ENCODE data around the gene KLHL24.
A peak's percentile ranks its signal among the peaks of the same experiment; 100 is the strongest.

DNA sequence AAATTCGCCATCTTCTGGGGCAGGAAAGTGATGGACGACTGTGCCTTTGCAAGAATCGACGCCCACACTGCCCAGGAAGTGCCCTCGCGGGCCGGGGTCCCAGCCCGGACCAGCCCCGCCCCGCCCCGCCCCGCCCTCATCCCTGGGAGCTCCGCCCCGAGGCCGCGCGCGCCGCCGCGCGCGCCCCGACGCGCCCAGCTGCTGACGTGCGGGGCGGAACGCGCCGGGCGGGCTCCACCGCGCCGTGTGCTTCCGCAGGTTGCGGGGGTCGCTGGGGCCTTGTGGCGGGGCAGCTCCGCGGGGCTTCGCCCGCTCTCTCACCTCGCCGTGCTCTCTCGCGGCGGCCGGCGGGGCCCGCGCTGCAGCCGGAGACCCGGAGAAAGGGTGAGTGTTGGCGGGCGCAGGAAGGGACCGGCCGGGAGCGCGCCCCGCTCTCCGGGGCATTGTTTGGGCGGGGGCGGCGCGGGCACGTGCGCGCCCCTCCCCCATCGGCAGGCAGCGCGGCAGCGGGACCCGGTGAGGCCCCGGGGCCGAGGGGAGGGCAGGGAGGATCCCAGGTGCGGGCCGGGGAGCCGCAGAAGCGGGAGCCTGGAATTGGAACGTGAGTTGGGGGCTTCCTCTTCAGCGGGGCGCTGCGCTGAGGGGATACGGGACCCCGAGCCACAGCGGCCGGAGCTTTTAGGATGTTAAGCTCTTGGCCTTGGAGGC is 62.3 kb downstream of the KLHL24 start, which contains the start of gene YEATS2:
- TF ChIP-seq POLR2A (IDR thresholded peaks at IDR 0.05; ENCODE audit: extremely low read depth, insufficient read length) (peak; percentile 83), MYC (IDR thresholded peaks at IDR 0.05; ENCODE audit: low read depth, low read length) (peak; percentile 72; the same call in 1 of the 2 replicates), MAX (IDR thresholded peaks at IDR 0.05; ENCODE audit: low read depth, low read length) (peak; percentile 83)
- TF ChIP-seq, protein P1, sequence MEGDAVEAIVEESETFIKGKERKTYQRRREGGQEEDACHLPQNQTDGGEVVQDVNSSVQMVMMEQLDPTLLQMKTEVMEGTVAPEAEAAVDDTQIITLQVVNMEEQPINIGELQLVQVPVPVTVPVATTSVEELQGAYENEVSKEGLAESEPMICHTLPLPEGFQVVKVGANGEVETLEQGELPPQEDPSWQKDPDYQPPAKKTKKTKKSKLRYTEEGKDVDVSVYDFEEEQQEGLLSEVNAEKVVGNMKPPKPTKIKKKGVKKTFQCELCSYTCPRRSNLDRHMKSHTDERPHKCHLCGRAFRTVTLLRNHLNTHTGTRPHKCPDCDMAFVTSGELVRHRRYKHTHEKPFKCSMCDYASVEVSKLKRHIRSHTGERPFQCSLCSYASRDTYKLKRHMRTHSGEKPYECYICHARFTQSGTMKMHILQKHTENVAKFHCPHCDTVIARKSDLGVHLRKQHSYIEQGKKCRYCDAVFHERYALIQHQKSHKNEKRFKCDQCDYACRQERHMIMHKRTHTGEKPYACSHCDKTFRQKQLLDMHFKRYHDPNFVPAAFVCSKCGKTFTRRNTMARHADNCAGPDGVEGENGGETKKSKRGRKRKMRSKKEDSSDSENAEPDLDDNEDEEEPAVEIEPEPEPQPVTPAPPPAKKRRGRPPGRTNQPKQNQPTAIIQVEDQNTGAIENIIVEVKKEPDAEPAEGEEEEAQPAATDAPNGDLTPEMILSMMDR (IDR thresholded peaks at IDR 0.05; ENCODE audit: low read depth, low read length) = no peak

All from NB4 (cell line).